ENCODE measurements around the gene C2orf68. TPM values are rescaled to one million over a fixed set of nuclear protein-coding genes. Genes with fewer than 3 reads are reported as not detected.

Gene C2orf68
- polyA plus RNA-seq, 1 of the 3 experiments (the other 2 are of a cell fraction) = 14.5 TPM

GRCh38 chr2:85644909-85645308, 33.0 kb upstream of the C2orf68 start:
- CTCF ChIA-PET = interaction anchor here (1.2 to 1.9 kb wide), 4 partner anchors 8 to 434 kb away, joined by 4 to 10 read pairs (median 8); no protein-coding TSS in a partner anchor

GRCh38 chr2:85642725-85643124, 30.9 kb upstream of the C2orf68 start:
- ChIA-PET POLR2A (no interaction called here), CTCF (interaction anchor here (1.3 to 1.7 kb wide), 4 partner anchors 64 to 86 kb away, joined by 3 to 5 read pairs (median 4); no protein-coding TSS in a partner anchor)
- H2AFZ ChIP-seq (ENCODE audit: low read depth) = no peak overlapping the region
- 96% methylated on average over 3 of the region's 3 CpGs for WGBS (ENCODE audit: low lambda C conversion rate)
- H3F3A ChIP-seq (replicated peaks; ENCODE audit: insufficient read depth) = peaks cover 20% of the 10 kb centered on the region
- no peaks in the 10 kb centered on the region for H3K27me3 ChIP-seq (ENCODE audit: insufficient read depth)
- H3K9ac ChIP-seq = no peak overlapping the region
- H3K79me2 ChIP-seq (ENCODE audit: insufficient read depth) = peaks cover 3% of the 10 kb centered on the region; the same call in 1 of the 2 replicates
- no peak for DNase-seq
- peaks cover 63 to 92% of the 10 kb centered on the region in 2 experiments for H3K36me3 ChIP-seq (replicated peaks in 1 of 2; ENCODE audit: control insufficient read depth in 1 of 2, insufficient read depth in 2 of 2, low read length in 1 of 2)
- H4K20me1 ChIP-seq (ENCODE audit: insufficient read depth) = no peaks in the 10 kb centered on the region
- H3K27ac ChIP-seq (ENCODE audit: low read depth in 2 of 2, low read length in 1 of 2) = no peak overlapping the region
- H3K4me3 ChIP-seq (ENCODE audit: low read depth in 2 of 2, low read length in 1 of 2) = no peak overlapping the region
- H3K9me3 ChIP-seq = no peaks in the 10 kb centered on the region
- no peaks in the 10 kb centered on the region for H3K9me2 ChIP-seq
- H3K4me1 ChIP-seq (ENCODE audit: control insufficient read depth in 1 of 2, insufficient read depth in 2 of 2, low read depth in 1 of 2, low read length in 1 of 2) = no peaks in the 10 kb centered on the region
- H3K4me2 ChIP-seq = no peak overlapping the region
- no peak for TF ChIP-seq MEF2A (IDR thresholded peaks at IDR 0.05; ENCODE audit: borderline replicate concordance, low read depth)
- TF ChIP-seq TEAD4 (IDR thresholded peaks at IDR 0.05; ENCODE audit: borderline replicate concordance, insufficient read depth) = no peak
- no peak for TF ChIP-seq EP300 (IDR thresholded peaks at IDR 0.05; ENCODE audit: borderline replicate concordance in 1 of 2, low read depth in 1 of 2, low read length in 1 of 2)
- no peak for TF ChIP-seq EZH2phosphoT487 (IDR thresholded peaks at IDR 0.05; ENCODE audit: borderline replicate concordance, low read depth)
- no peak for TF ChIP-seq NFIC (IDR thresholded peaks at IDR 0.05; ENCODE audit: borderline replicate concordance)
- TF ChIP-seq REST (IDR thresholded peaks at IDR 0.05; ENCODE audit: low read depth, low read length) = no peak
- TF ChIP-seq GABPA (IDR thresholded peaks at IDR 0.05; ENCODE audit: low read depth) = no peak
- TF ChIP-seq ELF1 (IDR thresholded peaks at IDR 0.05) = no peak
- TF ChIP-seq SMC3 (IDR thresholded peaks at IDR 0.05; ENCODE audit: low read depth, low read length) = no peak
- TF ChIP-seq TCF12 (IDR thresholded peaks at IDR 0.05) = no peak
- TF ChIP-seq, protein P1, sequence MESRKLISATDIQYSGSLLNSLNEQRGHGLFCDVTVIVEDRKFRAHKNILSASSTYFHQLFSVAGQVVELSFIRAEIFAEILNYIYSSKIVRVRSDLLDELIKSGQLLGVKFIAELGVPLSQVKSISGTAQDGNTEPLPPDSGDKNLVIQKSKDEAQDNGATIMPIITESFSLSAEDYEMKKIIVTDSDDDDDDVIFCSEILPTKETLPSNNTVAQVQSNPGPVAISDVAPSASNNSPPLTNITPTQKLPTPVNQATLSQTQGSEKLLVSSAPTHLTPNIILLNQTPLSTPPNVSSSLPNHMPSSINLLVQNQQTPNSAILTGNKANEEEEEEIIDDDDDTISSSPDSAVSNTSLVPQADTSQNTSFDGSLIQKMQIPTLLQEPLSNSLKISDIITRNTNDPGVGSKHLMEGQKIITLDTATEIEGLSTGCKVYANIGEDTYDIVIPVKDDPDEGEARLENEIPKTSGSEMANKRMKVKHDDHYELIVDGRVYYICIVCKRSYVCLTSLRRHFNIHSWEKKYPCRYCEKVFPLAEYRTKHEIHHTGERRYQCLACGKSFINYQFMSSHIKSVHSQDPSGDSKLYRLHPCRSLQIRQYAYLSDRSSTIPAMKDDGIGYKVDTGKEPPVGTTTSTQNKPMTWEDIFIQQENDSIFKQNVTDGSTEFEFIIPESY (IDR thresholded peaks at IDR 0.05; ENCODE audit: borderline replicate concordance, low read depth) = no peak
- TF ChIP-seq YY1 (IDR thresholded peaks at IDR 0.05; ENCODE audit: low read depth) = no peak
- TF ChIP-seq SIN3A (IDR thresholded peaks at IDR 0.05; ENCODE audit: borderline replicate concordance, low read depth, low read length) = no peak
- no peak for TF ChIP-seq CHD2 (IDR thresholded peaks at IDR 0.05; ENCODE audit: low read length, partially characterized antibody)
- no peak for TF ChIP-seq TAF1 (IDR thresholded peaks at IDR 0.05; ENCODE audit: borderline replicate concordance, low read depth, low read length)

More at GRCh38 chr2:85644909-85645308, 33.0 kb upstream of the C2orf68 start:
- H3K4me1 ChIP-seq (ENCODE audit: control insufficient read depth in 1 of 2, insufficient read depth in 2 of 2, low read depth in 1 of 2, low read length in 1 of 2) = peaks cover 0 to 12% of the 10 kb centered on the region in 2 experiments; a peak in 1 of 4 replicates
- DNase-seq = no peak
- H3K9me3 ChIP-seq = no peaks in the 10 kb centered on the region
- POLR2A ChIA-PET = no interaction called here
- no peak overlapping the region for H3K27ac ChIP-seq (ENCODE audit: low read depth in 2 of 2, low read length in 1 of 2)
- H3K27me3 ChIP-seq (ENCODE audit: insufficient read depth) = no peaks in the 10 kb centered on the region
- H3K4me2 ChIP-seq = no peak overlapping the region
- H2AFZ ChIP-seq (ENCODE audit: low read depth) = no peak overlapping the region
- H3K79me2 ChIP-seq (ENCODE audit: insufficient read depth) = no peaks in the 10 kb centered on the region
- peaks cover 72 to 80% of the 10 kb centered on the region in 2 experiments for H3K36me3 ChIP-seq (replicated peaks in 1 of 2; ENCODE audit: control insufficient read depth in 1 of 2, insufficient read depth in 2 of 2, low read length in 1 of 2)
- no peak overlapping the region for H3K4me3 ChIP-seq (ENCODE audit: low read depth in 2 of 2, low read length in 1 of 2)
- no peak for TF ChIP-seq JUND (IDR thresholded peaks at IDR 0.05)
- TF ChIP-seq, protein P1 (IDR thresholded peaks at IDR 0.05; ENCODE audit: borderline replicate concordance, low read depth) = no peak
- no peak for TF ChIP-seq TCF12 (IDR thresholded peaks at IDR 0.05)
- TF ChIP-seq MAX (IDR thresholded peaks at IDR 0.05; ENCODE audit: low read depth) = no peak
- TF ChIP-seq GABPA (IDR thresholded peaks at IDR 0.05; ENCODE audit: low read depth) = no peak
- no peak for TF ChIP-seq TEAD4 (IDR thresholded peaks at IDR 0.05; ENCODE audit: borderline replicate concordance, insufficient read depth)
- no peak for TF ChIP-seq FOSL2 (IDR thresholded peaks at IDR 0.05; ENCODE audit: borderline replicate concordance, low read depth)
- TF ChIP-seq FOXM1 (IDR thresholded peaks at IDR 0.05; ENCODE audit: low read depth) = no peak
- no peak for TF ChIP-seq POLR2AphosphoS5 (IDR thresholded peaks at IDR 0.05; ENCODE audit: low read depth, low read length)
- 93% methylated on average over 2 of the region's 8 CpGs for WGBS (ENCODE audit: low lambda C conversion rate)
- H3K9ac ChIP-seq = no peak overlapping the region
- peaks cover 27% of the 10 kb centered on the region for H3F3A ChIP-seq (replicated peaks; ENCODE audit: insufficient read depth)
- H3K9me2 ChIP-seq = no peaks in the 10 kb centered on the region
- H4K20me1 ChIP-seq (ENCODE audit: insufficient read depth) = no peaks in the 10 kb centered on the region
